Uterus (tissue), 4 donors: Measurements from ENCODE around the gene NR2E3. TPM values are rescaled to one million over a fixed set of nuclear protein-coding genes. Genes with fewer than 3 reads are reported as not detected.

Experiments
- DNase-seq, 2 donors: peaks; one replicate each; pipeline ENCODE4 v3.0.0-alpha.2; 2019 to 2020
- H3K27ac ChIP-seq, 2 donors: fragments of 200-600 bp; sonication (generic); 1 replicate in 1 of 2; 2 replicates in 1 of 2; pipeline ENCODE4 v1.5.1; 2016 to 2018
- H3K27me3 ChIP-seq, 2 donors: fragments of 200-600 bp; sonication (generic); one replicate each; pipeline ENCODE4 v1.5.1; 2018 to 2019; ENCODE audit warnings: control low read depth in 1 of 2
- H3K36me3 ChIP-seq, 2 donors: fragments of 200-600 bp; sonication (generic); one replicate each; pipeline ENCODE4 v1.5.1; 2019; ENCODE audit warnings: control low read depth in 1 of 2
- H3K4me1 ChIP-seq, 2 donors: fragments of 200-600 bp; sonication (generic); one replicate each; pipeline ENCODE4 v1.5.1; 2018 to 2019; ENCODE audit warnings: control low read depth in 1 of 2
- H3K4me3 ChIP-seq, 2 donors: fragments of 200-600 bp; sonication (generic); 1 replicate in 1 of 2; 2 replicates in 1 of 2; pipeline ENCODE4 v1.5.1; 2018 to 2019; ENCODE audit warnings: mild to moderate bottlenecking in 1 of 2
- H3K9me3 ChIP-seq, 2 donors: fragments of 200-600 bp; sonication (generic); one replicate each; pipeline ENCODE4 v1.5.1; 2019; ENCODE audit warnings: control low read depth in 1 of 2
- CTCF ChIP-seq, 4 experiments: fragments of 200-600 bp in 2 of 4; fragments of 450-650 bp in 2 of 4; sonication (generic) in 2 of 4; IDR thresholded peaks; one replicate each; pipeline ENCODE4 v1.5.1; 2016 to 2019; ENCODE audit warnings: antibody characterized with exemption in 4 of 4, mild to moderate bottlenecking in 2 of 4, moderate library complexity in 1 of 4
- POLR2A ChIP-seq, 2 donors: fragments of 450-650 bp; IDR thresholded peaks; one replicate each; pipeline ENCODE4 v1.6.1; 2016; ENCODE audit warnings: antibody characterized with exemption in 2 of 2, mild to moderate bottlenecking in 1 of 2, moderate library complexity in 1 of 2
- intact Hi-C: fragments of 100-400 bp; cut with DNase I; formaldehyde crosslinking; loops from one replicate; pipeline ENCODE4 v1.15.1; 2023; ENCODE audit warnings: low total_unique reads
- total RNA-seq, 4 donors: library from RNA; depleted of rRNA in 3 of 4; stranded (reverse); fragments of >200 nt in 3 of 4; gene quantifications; one replicate each; pipeline versions ENCODE4 v1.1.0 to v1.2.4, GENCODE V29; 2014 to 2023
- donor health status: DM: yes; HTN: yes; CAD: no.

Gene NR2E3
- total RNA-seq, 4 donors from 2014 or later: 0.41 TPM; not detected in 3

GRCh38 chr15:71804695-71805470 is 5.5 kb upstream of the NR2E3 start:
- Histone ChIP-seq H3K9me3 (no peaks in the 10 kb centered on the region), H3K4me3 (no peak overlapping the region), H3K36me3 (no peaks in the 10 kb centered on the region), H3K27me3 (no peaks in the 10 kb centered on the region), H3K27ac (no peak overlapping the region), H3K4me1 (no peaks in the 10 kb centered on the region)
- no peak for TF ChIP-seq POLR2A (IDR thresholded peaks at IDR 0.05)
- no peak for TF ChIP-seq CTCF (IDR thresholded peaks at IDR 0.05)
- intact Hi-C loops: loop anchor here (10.0 kb wide), 1 partner anchor 360 kb away; no protein-coding TSS in a partner anchor
- no peak for DNase-seq

- Histone ChIP-seq H3K36me3 (no peaks in the 10 kb centered on the region), H3K27ac (no peak overlapping the region), H3K4me3 (no peak overlapping the region), H3K27me3 (no peaks in the 10 kb centered on the region), H3K4me1 (no peaks in the 10 kb centered on the region), H3K9me3 (no peaks in the 10 kb centered on the region)
- intact Hi-C loops: loop anchor here (10.0 kb wide), 1 partner anchor 362 kb away; no protein-coding TSS in a partner anchor
- no peak for DNase-seq
- TF ChIP-seq POLR2A (IDR thresholded peaks at IDR 0.05) (no peak), CTCF (IDR thresholded peaks at IDR 0.05) (no peak)
These were observed 3.9 kb upstream of the NR2E3 start for GRCh38 chr15:71806452-71806931.

- TF ChIP-seq POLR2A (IDR thresholded peaks at IDR 0.05) (no peak), CTCF (IDR thresholded peaks at IDR 0.05) (no peak)
- H3K36me3 ChIP-seq: no peaks in the 10 kb centered on the region
- no peak overlapping the region for H3K4me3 ChIP-seq
- no peaks in the 10 kb centered on the region for H3K4me1 ChIP-seq
- no peak for DNase-seq
- H3K27ac ChIP-seq: no peak overlapping the region
- intact Hi-C loops: loop anchor here (10.0 kb wide), 1 partner anchor 362 kb away; no protein-coding TSS in a partner anchor
- no peaks in the 10 kb centered on the region for H3K9me3 ChIP-seq
- H3K27me3 ChIP-seq: no peaks in the 10 kb centered on the region
These were observed 3.2 kb upstream of the NR2E3 start for GRCh38 chr15:71807125-71807629.

GRCh38 chr15:71807691-71808091 is 2.7 kb upstream of the NR2E3 start:
- Histone ChIP-seq H3K27ac (no peak overlapping the region), H3K4me3 (no peak overlapping the region)

More at GRCh38 chr15:71807691-71808091, 2.7 kb upstream of the NR2E3 start:
- Histone ChIP-seq H3K9me3 (no peaks in the 10 kb centered on the region), H3K4me1 (no peaks in the 10 kb centered on the region), H3K27me3 (no peaks in the 10 kb centered on the region), H3K36me3 (no peaks in the 10 kb centered on the region)
- intact Hi-C loops: loop anchor here (10.0 kb wide), 1 partner anchor 363 kb away; no protein-coding TSS in a partner anchor
- TF ChIP-seq CTCF (IDR thresholded peaks at IDR 0.05): no peak
- TF ChIP-seq POLR2A (IDR thresholded peaks at IDR 0.05): no peak
- no peak for DNase-seq
